Naive thymus-derived CD4-positive, alpha-beta T cell (primary cell): ENCODE data around the gene CD81. TPM values are rescaled to one million over a fixed set of nuclear protein-coding genes. Genes with fewer than 3 reads are reported as not detected.

ENCODE experiments used
- ATAC-seq: fragments of 150-1000 bp; cut with Tn5 transposase; 2 replicates; pipeline ENCODE4 v1.10.0; 2021; ENCODE audit warnings: mild to moderate bottlenecking, moderate library complexity
- CTCF ChIA-PET: fragments of 350-600 bp; sonication (Branson Sonifier 250); formaldehyde crosslinking; loops from one replicate; lab custom pipeline; 2021; ENCODE audit warnings: antibody characterized with exemption; lab: Charles Lee
- POLR2A ChIA-PET: fragments of 350-600 bp; sonication (Branson Sonifier 250); formaldehyde crosslinking; loops from one replicate; lab custom pipeline; 2021; ENCODE audit warnings: antibody characterized with exemption, inconsistent platforms; lab: Charles Lee
- DNase-seq, 9 donors: peaks; one replicate each; pipeline versions ENCODE4 v3.0.0 to v3.0.0-alpha.2; 2020 to 2022; ENCODE audit warnings: mixed read lengths in 1 of 9
- H3K27ac ChIP-seq: one replicate; pipeline ENCODE4 v1.7.0; 2013; ENCODE audit warnings: mild to moderate bottlenecking, low read depth, low read length, moderate library complexity
- H3K27me3 ChIP-seq, 2 donors: one replicate each; pipeline ENCODE4 v1.7.0; 2013; ENCODE audit warnings: low read length in 2 of 2, mild to moderate bottlenecking in 2 of 2, moderate library complexity in 2 of 2; ENCODE audit not compliant: control insufficient read depth in 2 of 2, insufficient read depth in 2 of 2
- H3K36me3 ChIP-seq, 3 experiments: 1 replicate in 2 of 3; 2 replicates in 1 of 3; pipeline ENCODE4 v1.7.0; 2013; ENCODE audit warnings: low read length in 3 of 3, mild to moderate bottlenecking in 3 of 3, moderate library complexity in 1 of 3; ENCODE audit not compliant: insufficient read depth in 3 of 3, control insufficient read depth in 2 of 3
- H3K4me1 ChIP-seq, 2 donors: one replicate each; pipeline ENCODE4 v1.7.0; 2013; ENCODE audit warnings: low read length in 2 of 2, mild to moderate bottlenecking in 2 of 2, moderate library complexity in 1 of 2; ENCODE audit not compliant: control insufficient read depth in 2 of 2, insufficient read depth in 2 of 2
- H3K4me3 ChIP-seq: 2 replicates; pipeline ENCODE4 v1.7.0; 2013; ENCODE audit warnings: mild to moderate bottlenecking, low read length
- H3K9me3 ChIP-seq, 3 experiments: 1 replicate in 2 of 3; 2 replicates in 1 of 3; pipeline ENCODE4 v1.7.0; 2013; ENCODE audit warnings: low read length in 3 of 3; ENCODE audit not compliant: control insufficient read depth in 2 of 3
- H3K27ac Mint-ChIP-seq, 9 donors: one replicate each; pipeline ENCODE4 v1.8.0; 2020 to 2022; ENCODE audit warnings: mixed read lengths in 9 of 9, mild to moderate bottlenecking in 8 of 9, moderate library complexity in 5 of 9, inconsistent platforms in 2 of 9
- H3K27me3 Mint-ChIP-seq, 5 donors: one replicate each; pipeline ENCODE4 v1.8.0; 2021 to 2022; ENCODE audit warnings: mixed read lengths in 5 of 5, mild to moderate bottlenecking in 1 of 5
- H3K36me3 Mint-ChIP-seq, 5 donors: one replicate each; pipeline ENCODE4 v1.8.0; 2020 to 2022; ENCODE audit warnings: mixed read lengths in 5 of 5, mild to moderate bottlenecking in 3 of 5, inconsistent platforms in 1 of 5
- H3K4me1 Mint-ChIP-seq, 7 donors: one replicate each; pipeline ENCODE4 v1.8.0; 2020 to 2022; ENCODE audit warnings: mixed read lengths in 7 of 7, mild to moderate bottlenecking in 3 of 7, inconsistent platforms in 1 of 7
- H3K4me3 Mint-ChIP-seq, 10 donors: one replicate each; pipeline ENCODE4 v1.8.0; 2020 to 2022; ENCODE audit warnings: mild to moderate bottlenecking in 10 of 10, mixed read lengths in 10 of 10, moderate library complexity in 6 of 10, inconsistent platforms in 2 of 10
- H3K9me3 Mint-ChIP-seq, 11 donors: one replicate each; pipeline ENCODE4 v1.8.0; 2020 to 2022; ENCODE audit warnings: mixed read lengths in 11 of 11, mild to moderate bottlenecking in 4 of 11, inconsistent platforms in 1 of 11, moderate library complexity in 1 of 11
- intact Hi-C, 2 donors: fragments of 100-400 bp; cut with micrococcal nuclease; formaldehyde crosslinking; loops; one replicate each; pipeline ENCODE4 v1.15.1; 2023
- polyA plus RNA-seq, 2 donors: library from polyadenylated mRNA; unstranded; fragments of 300-500 nt; fragmentation: Illumina TruSeq; gene quantifications; one replicate each; pipeline ENCODE4 v1.2.3, GENCODE V29; 2021
- total RNA-seq, 6 experiments: library from RNA in 5 of 6; stranded (reverse) in 5 of 6; gene quantifications; 1 replicate in 5 of 6; 2 replicates in 1 of 6; pipeline ENCODE4 v1.2.3 and lab custom pipeline; 2021 to 2026

Gene CD81
- total and polyA plus RNA-seq, 7 experiments from 2014 or later: 19.0 to 173 (median 102) TPM

GRCh38 chr11:2392241-2392959, 15.3 kb downstream of the CD81 start:
- Histone ChIP-seq H3K4me1 (peaks cover 2 to 37% of the 10 kb centered on the region in 2 donors), H3K27ac (no peak overlapping the region), H3K36me3 (peaks cover 0 to 74% (median 2%) of the 10 kb centered on the region in 3 experiments), H3K4me3 (no peak overlapping the region), H3K9me3 (no peaks in the 10 kb centered on the region), H3K27me3 (no peaks in the 10 kb centered on the region)
- Mint-ChIP-seq H3K27ac (no peak overlapping the region), H3K4me1 (peaks cover 0 to 23% (median 16%) of the 10 kb centered on the region in 7 donors), H3K9me3 (no peaks in the 10 kb centered on the region), H3K27me3 (no peaks in the 10 kb centered on the region), H3K36me3 (peaks cover 0 to 4% (median 0%) of the 10 kb centered on the region in 5 donors), H3K4me3 (no peak overlapping the region)
- DNase-seq: no peak
- intact Hi-C loops: no loop called here
- no peak for ATAC-seq
- ChIA-PET POLR2A (no interaction called here), CTCF (no interaction called here)

GRCh38 chr11:2393111-2393868, 16.2 kb downstream of the CD81 start:
- Histone ChIP-seq H3K4me1 (peaks cover 0 to 28% of the 10 kb centered on the region in 2 donors), H3K27ac (no peak overlapping the region), H3K9me3 (no peaks in the 10 kb centered on the region), H3K36me3 (peaks cover 0 to 74% (median 2%) of the 10 kb centered on the region in 3 experiments), H3K27me3 (no peaks in the 10 kb centered on the region), H3K4me3 (no peak overlapping the region)
- ChIA-PET CTCF (no interaction called here), POLR2A (no interaction called here)
- H3K4me1 Mint-ChIP-seq: peaks cover 0 to 20% (median 15%) of the 10 kb centered on the region in 7 donors
- no peaks in the 10 kb centered on the region for H3K27me3 Mint-ChIP-seq
- no peak overlapping the region for H3K4me3 Mint-ChIP-seq
- intact Hi-C loops: no loop called here
- DNase-seq (no peak), ATAC-seq (peak; percentile 3)
- H3K36me3 Mint-ChIP-seq: peaks cover 0 to 4% (median 0%) of the 10 kb centered on the region in 5 donors
- no peak overlapping the region for H3K27ac Mint-ChIP-seq
- H3K9me3 Mint-ChIP-seq: no peaks in the 10 kb centered on the region

- no peak overlapping the region for H3K27ac Mint-ChIP-seq
- POLR2A ChIA-PET: no interaction called here
- intact Hi-C loops: no loop called here
- no peak overlapping the region for H3K4me3 Mint-ChIP-seq
- no peaks in the 10 kb centered on the region for H3K27me3 Mint-ChIP-seq
- peaks cover 1 to 20% of the 10 kb centered on the region in 2 donors for H3K4me1 ChIP-seq
- H3K36me3 ChIP-seq: peaks cover 0 to 74% (median 2%) of the 10 kb centered on the region in 3 experiments
- no peak overlapping the region for H3K27ac ChIP-seq
- H3K4me1 Mint-ChIP-seq: peaks cover 0 to 16% (median 10%) of the 10 kb centered on the region in 7 donors
- H3K4me3 ChIP-seq: no peak overlapping the region
- H3K36me3 Mint-ChIP-seq: peaks cover 0 to 4% (median 0%) of the 10 kb centered on the region in 5 donors
- ATAC-seq (no peak), DNase-seq (no peak)
- H3K27me3 ChIP-seq: no peaks in the 10 kb centered on the region
- H3K9me3 ChIP-seq: no peaks in the 10 kb centered on the region
- H3K9me3 Mint-ChIP-seq: no peaks in the 10 kb centered on the region
- CTCF ChIA-PET: no interaction called here
Observed at GRCh38 chr11:2393941-2394817, 17.1 kb downstream of the CD81 start.

GRCh38 chr11:2394818-2395105, 17.7 kb downstream of the CD81 start:
- Mint-ChIP-seq H3K4me3 (no peak overlapping the region), H3K4me1 (peaks cover 0 to 11% (median 8%) of the 10 kb centered on the region in 7 donors), H3K27me3 (no peaks in the 10 kb centered on the region), H3K27ac (no peak overlapping the region), H3K9me3 (no peaks in the 10 kb centered on the region), H3K36me3 (peaks cover 0 to 4% (median 0%) of the 10 kb centered on the region in 5 donors)
- DNase-seq: no peak
- H3K4me3 ChIP-seq: no peak overlapping the region
- ChIA-PET POLR2A (no interaction called here), CTCF (no interaction called here)
- intact Hi-C loops: no loop called here
- H3K36me3 ChIP-seq: peaks cover 0 to 71% (median 2%) of the 10 kb centered on the region in 3 experiments
- H3K9me3 ChIP-seq: no peaks in the 10 kb centered on the region
- peaks cover 7 to 20% of the 10 kb centered on the region in 2 donors for H3K4me1 ChIP-seq
- H3K27ac ChIP-seq: no peak overlapping the region
- ATAC-seq: no peak
- H3K27me3 ChIP-seq: no peaks in the 10 kb centered on the region

- no peaks in the 10 kb centered on the region for H3K9me3 ChIP-seq
- no peak for ATAC-seq
- H3K36me3 Mint-ChIP-seq: peaks cover 0 to 4% (median 0%) of the 10 kb centered on the region in 5 donors
- peaks cover 8 to 16% of the 10 kb centered on the region in 2 donors for H3K4me1 ChIP-seq
- no peaks in the 10 kb centered on the region for H3K27me3 ChIP-seq
- H3K9me3 Mint-ChIP-seq: no peaks in the 10 kb centered on the region
- CTCF ChIA-PET: interaction anchor here (0.6 kb wide), 1 partner anchor 9 kb away, joined by 4 read pairs; no protein-coding TSS in a partner anchor
- H3K27ac ChIP-seq: no peak overlapping the region
- no peak overlapping the region for H3K4me3 ChIP-seq
- intact Hi-C loops: no loop called here
- H3K27me3 Mint-ChIP-seq: no peaks in the 10 kb centered on the region
- no peak overlapping the region for H3K27ac Mint-ChIP-seq
- DNase-seq: no peak
- POLR2A ChIA-PET: interaction anchor here (1.4 kb wide), 1 partner anchor 8 kb away, joined by 3 read pairs; no protein-coding TSS in a partner anchor
- peaks cover 0 to 9% (median 6%) of the 10 kb centered on the region in 7 donors for H3K4me1 Mint-ChIP-seq
- H3K36me3 ChIP-seq: peaks cover 0 to 66% (median 2%) of the 10 kb centered on the region in 3 experiments
- H3K4me3 Mint-ChIP-seq: no peak overlapping the region
Observed at GRCh38 chr11:2395211-2395730, 18.2 kb downstream of the CD81 start.

- POLR2A ChIA-PET: interaction anchor here (1.4 kb wide), 1 partner anchor 9 kb away, joined by 3 read pairs; no protein-coding TSS in a partner anchor
- Mint-ChIP-seq H3K27ac (peak overlapping the region in 1 of 9 donors; percentile 56), H3K36me3 (peaks cover 0 to 4% (median 0%) of the 10 kb centered on the region in 5 donors), H3K4me3 (no peak overlapping the region), H3K9me3 (no peaks in the 10 kb centered on the region), H3K27me3 (peaks cover 0 to 2% (median 0%) of the 10 kb centered on the region in 5 donors), H3K4me1 (peaks cover 0 to 14% (median 6%) of the 10 kb centered on the region in 7 donors)
- Histone ChIP-seq H3K27ac (no peak overlapping the region), H3K9me3 (no peaks in the 10 kb centered on the region), H3K4me3 (no peak overlapping the region), H3K36me3 (peaks cover 0 to 64% (median 2%) of the 10 kb centered on the region in 3 experiments), H3K27me3 (no peaks in the 10 kb centered on the region), H3K4me1 (peaks cover 8 to 13% of the 10 kb centered on the region in 2 donors)
- CTCF ChIA-PET: interaction anchor here (0.6 kb wide), 1 partner anchor 10 kb away, joined by 4 read pairs; no protein-coding TSS in a partner anchor
- no peak for DNase-seq
- ATAC-seq: no peak
- intact Hi-C loops: no loop called here
Observed at GRCh38 chr11:2395856-2396255, 18.7 kb downstream of the CD81 start.
